HG02588 (cell line): ENCODE results near the gene AK8.

Experiments
- ATAC-seq: cut with Tn5 transposase; IDR thresholded peaks from one replicate; pipeline ENCODE4 v1.9.1; 2021; ENCODE audit warnings: mild to moderate bottlenecking, moderate library complexity; ENCODE audit not compliant: unreplicated experiment

Gene AK8

GRCh38 chr9:132877824-132878694, at the start of gene AK8:
TSS of gene AK8 (minus strand) at chr9:132878284. CDS start at chr9:132878255, 29 bp downstream.
- ATAC-seq: peak; percentile 72

GRCh38 chr9:132927704-132928103, 49.6 kb upstream of the AK8 start:
- ATAC-seq: no peak

GRCh38 chr9:132923346-132923902, 45.3 kb upstream of the AK8 start:
- no peak for ATAC-seq

GRCh38 chr9:132919614-132920268, 41.7 kb upstream of the AK8 start:
- ATAC-seq: no peak

GRCh38 chr9:132914924-132915323, 36.8 kb upstream of the AK8 start:
- no peak for ATAC-seq

- no peak for ATAC-seq
Measured at GRCh38 chr9:132912131-132912530, 34.0 kb upstream of the AK8 start.

GRCh38 chr9:132910376-132910775, 32.3 kb upstream of the AK8 start:
- ATAC-seq: no peak

- ATAC-seq: no peak
Measured at GRCh38 chr9:132909311-132909710, 31.2 kb upstream of the AK8 start.

GRCh38 chr9:132908635-132909034, 30.6 kb upstream of the AK8 start:
- ATAC-seq: no peak

GRCh38 chr9:132905726-132906125, 27.6 kb upstream of the AK8 start:
- no peak for ATAC-seq

- no peak for ATAC-seq
Measured at GRCh38 chr9:132903574-132904492, 25.7 kb upstream of the AK8 start.

- no peak for ATAC-seq
Measured at GRCh38 chr9:132901858-132902831, 24.1 kb upstream of the AK8 start.

- no peak for ATAC-seq
Measured at GRCh38 chr9:132898051-132898450, 20.0 kb upstream of the AK8 start.

GRCh38 chr9:132896906-132897305, 18.8 kb upstream of the AK8 start:
- no peak for ATAC-seq

GRCh38 chr9:132896264-132896663, 18.2 kb upstream of the AK8 start:
- ATAC-seq: no peak

- ATAC-seq: no peak
Measured at GRCh38 chr9:132894862-132895835, 17.1 kb upstream of the AK8 start.

- ATAC-seq: no peak
Measured at GRCh38 chr9:132894346-132894745, 16.3 kb upstream of the AK8 start.

- no peak for ATAC-seq
Measured at GRCh38 chr9:132892400-132892799, 14.3 kb upstream of the AK8 start.

GRCh38 chr9:132888151-132888550, 10.1 kb upstream of the AK8 start:
- no peak for ATAC-seq
